NCI-H460 (cell line): Measurements from ENCODE around the gene KANSL1. TPM values are rescaled to one million over a fixed set of nuclear protein-coding genes. Genes with fewer than 3 reads are reported as not detected.
"Not testable (repeated sequence)": the region's sequence is repeated elsewhere in the genome, so short reads cannot be mapped to it uniquely, and the experiment has no call there.

Experiments used
- DNase-seq: peaks from one replicate; pipeline ENCODE4 v3.0.0-alpha.2; 2016; ENCODE audit warnings: low read depth; ENCODE audit errors: extremely low read depth
- total RNA-seq: library from RNA; depleted of rRNA; stranded (reverse); fragments of >200 nt; shearing (Covaris generic); gene quantifications from 2 replicates; pipeline ENCODE4 v1.2.3, GENCODE V29; 2014

The KANSL1 gene
- total RNA-seq, 1 experiment from 2014 or later: 20.4 TPM

DNA sequence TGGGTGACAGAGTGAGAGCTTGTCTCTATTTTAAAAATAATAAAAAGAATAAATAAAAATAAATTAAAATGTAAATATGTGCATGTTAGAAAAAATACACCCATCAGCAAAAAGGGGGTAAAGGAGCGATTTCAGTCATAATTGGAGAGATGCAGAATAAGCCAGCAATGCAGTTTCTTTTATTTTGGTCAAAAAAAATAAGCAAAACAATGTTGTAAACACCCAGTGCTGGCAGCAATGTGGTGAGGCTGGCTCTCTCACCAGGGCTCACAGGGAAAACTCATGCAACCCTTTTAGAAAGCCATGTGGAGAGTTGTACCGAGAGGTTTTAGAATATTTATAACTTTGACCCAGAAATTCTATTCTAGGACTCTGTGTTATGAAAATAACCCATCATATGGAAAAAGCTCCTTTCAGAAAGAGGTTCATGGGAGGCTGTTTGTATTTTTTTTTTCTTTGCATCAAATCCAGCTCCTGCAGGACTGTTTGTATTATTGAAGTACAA lies 185.7 kb downstream of the KANSL1 start:
- DNase-seq: no peak

DNA sequence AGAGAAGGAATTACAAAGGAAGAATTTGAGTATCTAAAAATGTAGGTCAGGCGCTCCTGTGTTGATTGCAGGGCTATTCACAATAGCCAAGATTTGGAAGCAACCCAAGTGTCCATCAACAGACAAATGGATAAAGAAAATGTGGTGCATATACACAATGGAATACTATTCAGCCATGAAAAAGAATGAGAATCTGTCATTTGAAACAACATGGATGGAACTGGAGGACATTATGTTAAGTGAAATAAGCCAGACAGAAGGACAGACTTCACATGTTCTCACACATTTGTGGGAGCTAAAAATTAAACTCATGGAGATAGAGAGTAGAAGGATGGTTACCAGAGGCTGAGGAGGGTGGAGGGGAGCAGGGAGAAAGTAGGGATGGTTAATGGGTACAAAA lies 187.1 kb downstream of the KANSL1 start:
- not testable (repeated sequence) for DNase-seq

DNA sequence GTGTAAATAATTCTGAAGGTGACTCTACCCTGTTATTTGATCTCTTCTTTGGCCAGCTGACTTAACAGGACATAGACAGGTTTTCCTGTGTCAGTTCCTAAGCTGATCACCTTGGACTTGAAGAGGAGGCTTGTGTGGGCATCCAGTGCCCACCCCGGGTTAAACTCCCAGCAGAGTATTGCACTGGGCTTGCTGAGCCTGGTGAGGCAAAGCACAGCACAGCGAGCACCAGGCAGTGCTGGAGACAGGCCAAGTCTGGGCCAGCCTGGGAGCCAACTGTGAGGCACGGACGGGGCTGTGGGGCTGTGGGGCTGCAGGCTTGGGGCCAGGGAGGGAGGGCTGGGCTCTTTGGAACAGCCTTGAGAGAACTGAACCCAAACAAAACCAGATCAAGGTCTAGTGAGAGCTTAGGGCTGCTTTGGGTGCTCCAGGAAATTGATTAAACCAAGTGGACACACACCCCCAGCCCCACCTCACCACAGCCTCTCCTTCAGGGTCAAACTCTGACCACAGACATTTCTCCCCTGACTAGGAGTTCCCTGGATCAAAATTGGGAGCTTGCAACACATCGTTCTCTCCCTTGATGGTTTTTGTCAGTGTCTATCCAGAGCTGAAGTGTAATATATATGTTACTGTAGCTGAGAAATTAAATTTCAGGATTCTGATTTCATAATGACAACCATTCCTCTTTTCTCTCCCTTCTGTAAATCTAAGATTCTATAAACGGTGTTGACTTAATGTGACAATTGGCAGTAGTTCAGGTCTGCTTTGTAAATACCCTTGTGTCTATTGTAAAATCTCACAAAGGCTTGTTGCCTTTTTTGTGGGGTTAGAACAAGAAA lies 189.1 kb downstream of the KANSL1 start:
- no peak for DNase-seq

- no peak for DNase-seq
Measured at GRCh38 chr17:46002973-46003316, 190.3 kb downstream of the KANSL1 start.

- DNase-seq: peak; percentile 56
Measured at GRCh38 chr17:46002311-46002972, 190.8 kb downstream of the KANSL1 start.

GRCh38 chr17:46001390-46002310 lies 191.6 kb downstream of the KANSL1 start:
- DNase-seq: no peak

DNA sequence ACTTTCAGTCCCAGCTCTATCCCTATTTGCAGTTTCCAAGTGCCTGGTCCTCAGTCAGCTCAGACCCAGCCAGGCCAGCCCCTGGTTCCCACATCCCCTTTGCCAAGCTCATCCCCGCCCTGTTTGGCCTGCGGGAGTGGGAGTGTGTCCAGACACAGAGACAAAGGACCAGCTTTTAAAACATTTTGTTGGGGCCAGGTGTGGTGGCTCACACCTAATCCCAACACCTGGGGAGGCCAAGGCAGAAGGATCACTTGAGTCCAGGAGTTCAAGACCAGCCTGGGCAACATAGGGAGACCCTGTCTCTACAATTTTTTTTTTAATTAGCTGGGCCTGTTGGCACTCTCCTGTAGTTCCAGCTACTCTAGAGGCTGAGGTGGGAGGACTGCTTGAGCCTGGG lies 192.5 kb downstream of the KANSL1 start:
- no peak for DNase-seq

DNA sequence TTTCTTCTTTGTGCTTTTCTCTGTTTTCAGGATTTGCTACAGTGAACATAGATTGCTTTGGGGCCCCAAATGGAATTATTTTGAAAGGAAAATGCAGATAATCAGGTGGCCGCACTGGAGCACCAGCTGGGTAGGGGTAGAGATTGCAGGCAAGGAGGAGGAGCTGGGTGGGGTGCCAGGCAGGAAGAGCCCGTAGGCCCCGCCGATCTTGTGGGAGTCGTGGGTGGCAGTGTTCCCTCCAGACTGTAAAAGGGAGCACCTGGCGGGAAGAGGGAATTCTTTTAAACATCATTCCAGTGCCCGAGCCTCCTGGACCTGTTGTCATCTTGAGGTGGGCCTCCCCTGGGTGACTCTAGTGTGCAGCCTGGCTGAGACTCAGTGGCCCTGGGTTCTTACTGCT lies 192.9 kb downstream of the KANSL1 start:
- DNase-seq: no peak

DNA sequence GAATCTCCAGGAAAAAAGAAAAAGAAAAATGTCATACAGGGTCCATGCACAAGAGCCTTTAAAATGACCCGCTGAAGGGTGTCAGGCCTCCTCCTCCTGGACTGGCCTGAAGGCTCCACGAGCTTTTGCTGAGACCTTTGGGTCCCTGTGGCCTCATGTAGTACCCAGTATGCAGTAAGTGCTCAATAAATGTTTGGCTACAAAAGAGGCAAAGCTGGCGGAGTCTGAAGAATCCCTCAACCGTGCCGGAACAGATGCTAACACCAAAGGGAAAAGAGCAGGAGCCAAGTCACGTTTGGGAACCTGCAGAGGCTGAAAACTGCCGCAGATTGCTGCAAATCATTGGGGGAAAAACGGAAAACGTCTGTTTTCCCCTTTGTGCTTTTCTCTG lies 193.3 kb downstream of the KANSL1 start:
- no peak for DNase-seq

- DNase-seq: no peak
Measured at GRCh38 chr17:45998987-45999899, 194.0 kb downstream of the KANSL1 start, which contains the start of gene STH. Gene STH (plus strand): TSS chr17:45999250. CDS start chr17:45999280, 30 bp downstream.

GRCh38 chr17:45997624-45998023 lies 195.6 kb downstream of the KANSL1 start:
- DNase-seq: no peak

- no peak for DNase-seq
Measured at GRCh38 chr17:45997166-45997565, 196.1 kb downstream of the KANSL1 start.

- DNase-seq: no peak
Measured at GRCh38 chr17:45996282-45996937, 196.8 kb downstream of the KANSL1 start.

GRCh38 chr17:45995627-45996270 lies 197.5 kb downstream of the KANSL1 start:
- DNase-seq: no peak

DNA sequence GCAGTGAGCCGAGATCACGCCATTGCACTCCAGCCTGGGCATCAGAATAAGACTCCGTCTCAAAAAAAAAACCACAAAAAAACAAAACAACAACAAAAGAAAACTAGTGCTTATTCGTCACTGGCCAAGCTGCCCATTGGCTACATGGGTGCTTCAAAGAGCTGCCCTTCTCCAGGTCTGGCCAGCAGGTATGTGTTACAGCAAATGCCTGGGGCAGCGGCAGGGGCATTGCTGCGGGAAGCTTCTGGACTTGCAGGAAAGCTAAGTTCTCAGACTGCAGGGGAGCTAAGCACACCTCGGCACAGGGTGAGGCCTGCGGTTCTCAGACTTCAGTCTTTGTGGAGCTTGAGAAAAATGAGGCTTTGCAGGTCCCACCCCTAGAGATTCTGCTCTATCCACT lies 198.2 kb downstream of the KANSL1 start:
- no peak for DNase-seq

GRCh38 chr17:45993962-45994627 lies 199.1 kb downstream of the KANSL1 start:
- no peak for DNase-seq

- no peak for DNase-seq
Measured at GRCh38 chr17:45992904-45993303, 200.3 kb downstream of the KANSL1 start.

DNA sequence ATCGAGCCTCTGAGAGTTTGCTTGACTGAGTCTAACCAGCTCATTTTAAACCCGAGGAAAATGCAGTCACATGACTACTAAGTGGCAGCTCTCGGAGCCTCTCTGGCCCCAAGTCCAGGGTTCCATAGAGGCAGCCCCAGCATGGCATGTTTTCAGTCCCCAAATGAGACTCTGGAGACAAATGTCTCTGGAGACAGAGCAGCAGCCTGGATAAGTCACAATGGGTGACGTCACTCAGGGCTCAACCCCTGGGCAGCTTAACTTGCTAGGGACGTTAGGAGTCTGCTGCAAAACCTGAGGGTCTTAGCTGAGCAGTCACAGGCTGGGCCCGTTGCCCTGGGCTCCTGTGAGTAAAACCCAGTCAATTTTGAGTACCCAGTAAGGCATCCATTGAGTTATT lies 201.1 kb downstream of the KANSL1 start:
- no peak for DNase-seq
